Thoracic aorta (tissue), 2 donors: ENCODE measurements around the gene FBXW7. TPM values are rescaled to one million over a fixed set of nuclear protein-coding genes. Genes with fewer than 3 reads are reported as not detected.

ENCODE experiments used
- ATAC-seq: fragments of 150-250 bp; one replicate; pipeline ENCODE4 v1.8.0; 2017; ENCODE audit warnings: low read depth; ENCODE audit not compliant: insufficient number of reproducible peaks, low FRiP score
- DNase-seq: peaks from one replicate; pipeline ENCODE4 v3.0.0-alpha.2; 2020; ENCODE audit warnings: low spot score
- H3K27ac ChIP-seq, 2 donors: fragments of 200-600 bp; sonication (generic); 1 replicate in 1 of 2; 2 replicates in 1 of 2; pipeline ENCODE4 v1.5.1; 2016; ENCODE audit warnings: mild to moderate bottlenecking in 2 of 2, moderate library complexity in 2 of 2
- H3K27me3 ChIP-seq: fragments of 200-600 bp; sonication (generic); replicated peaks from 2 replicates; pipeline ENCODE4 v1.6.0; 2016; ENCODE audit warnings: mild to moderate bottlenecking; ENCODE audit not compliant: insufficient read depth
- H3K36me3 ChIP-seq: fragments of 200-600 bp; sonication (generic); one replicate; pipeline ENCODE4 v1.5.1; 2016
- H3K4me1 ChIP-seq, 2 donors: fragments of 200-600 bp; sonication (generic); 1 replicate in 1 of 2; 2 replicates in 1 of 2; pipeline versions ENCODE4 v1.5.1 to v1.6.0; 2016; ENCODE audit warnings: low read depth in 2 of 2, mild to moderate bottlenecking in 1 of 2; ENCODE audit not compliant: control insufficient read depth in 1 of 2
- H3K4me3 ChIP-seq: fragments of 200-600 bp; sonication (generic); 2 replicates; pipeline ENCODE4 v1.5.1; 2016; ENCODE audit warnings: mild to moderate bottlenecking
- H3K9me3 ChIP-seq: fragments of 200-600 bp; sonication (generic); 2 replicates; pipeline ENCODE4 v1.5.1; 2016
- CTCF ChIP-seq: fragments of 200-600 bp; sonication (generic); IDR thresholded peaks from one replicate; pipeline ENCODE4 v1.5.1; 2019; ENCODE audit warnings: antibody characterized with exemption
- total RNA-seq, 2 donors: library from RNA; depleted of rRNA; stranded (reverse); fragments of >200 nt; gene quantifications; one replicate each; pipeline versions ENCODE4 v1.1.0 to v1.2.3, GENCODE V29; 2016

FBXW7 gene
- total RNA-seq, 2 donors from 2014 or later = 31.5 to 92.6 TPM

GRCh38 chr4:152310257-152310656 lies 225.6 kb downstream of the FBXW7 start:
- DNase-seq (no peak), ATAC-seq (no peak)
- Histone ChIP-seq H3K4me3 (no peak overlapping the region), H3K27me3 (no peaks in the 10 kb centered on the region), H3K9me3 (no peaks in the 10 kb centered on the region), H3K36me3 (no peaks in the 10 kb centered on the region), H3K4me1 (no peaks in the 10 kb centered on the region), H3K27ac (no peak overlapping the region)
- TF ChIP-seq CTCF = no peak

GRCh38 chr4:152309418-152309817 lies 226.5 kb downstream of the FBXW7 start:
- no peak overlapping the region for H3K4me3 ChIP-seq
- DNase-seq = no peak
- H3K9me3 ChIP-seq = no peaks in the 10 kb centered on the region
- TF ChIP-seq CTCF = no peak
- no peaks in the 10 kb centered on the region for H3K27me3 ChIP-seq
- no peaks in the 10 kb centered on the region for H3K36me3 ChIP-seq
- H3K4me1 ChIP-seq = no peaks in the 10 kb centered on the region
- H3K27ac ChIP-seq = no peak overlapping the region
- ATAC-seq = no peak

- H3K36me3 ChIP-seq = no peaks in the 10 kb centered on the region
- no peaks in the 10 kb centered on the region for H3K4me1 ChIP-seq
- H3K27ac ChIP-seq = no peak overlapping the region
- H3K27me3 ChIP-seq = no peaks in the 10 kb centered on the region
- DNase-seq = no peak
- H3K9me3 ChIP-seq = no peaks in the 10 kb centered on the region
- ATAC-seq = no peak
- H3K4me3 ChIP-seq = no peak overlapping the region
- TF ChIP-seq CTCF = no peak
Observed at GRCh38 chr4:152308951-152309350, 226.9 kb downstream of the FBXW7 start.

GRCh38 chr4:152307669-152308068 lies 228.2 kb downstream of the FBXW7 start:
- DNase-seq = no peak
- H3K27me3 ChIP-seq = no peaks in the 10 kb centered on the region

GRCh38 chr4:152306541-152306940 lies 229.4 kb downstream of the FBXW7 start:
- Histone ChIP-seq H3K4me3 (no peak overlapping the region), H3K4me1 (no peaks in the 10 kb centered on the region)
- ATAC-seq = no peak

More at GRCh38 chr4:152307669-152308068, 228.2 kb downstream of the FBXW7 start:
- Histone ChIP-seq H3K36me3 (no peaks in the 10 kb centered on the region), H3K4me3 (no peak overlapping the region), H3K4me1 (no peaks in the 10 kb centered on the region), H3K9me3 (no peaks in the 10 kb centered on the region), H3K27ac (no peak overlapping the region)
- TF ChIP-seq CTCF = no peak
- no peak for ATAC-seq

More at GRCh38 chr4:152306541-152306940, 229.4 kb downstream of the FBXW7 start:
- H3K9me3 ChIP-seq = no peaks in the 10 kb centered on the region
- H3K27ac ChIP-seq = no peak overlapping the region
- no peaks in the 10 kb centered on the region for H3K36me3 ChIP-seq
- no peak for DNase-seq
- no peaks in the 10 kb centered on the region for H3K27me3 ChIP-seq
- TF ChIP-seq CTCF = no peak
